GM12891 (cell line): ENCODE results near the gene AHNAK2.

Source experiments
- DNase-seq: peaks from one replicate; pipeline ENCODE4 v3.0.0; 2011; ENCODE audit warnings: low spot score; ENCODE audit not compliant: insufficient read length
- FAIRE-seq: peaks from 2 replicates; lab custom pipeline; 2011; peaks lifted over from hg19 to GRCh38; lab: Jason Lieb, UNC
- PAX5 ChIP-seq: IDR thresholded peaks from 2 replicates; pipeline ENCODE4 v1.6.1; 2011; ENCODE audit warnings: low read length, moderate library complexity, mild to moderate bottlenecking; ENCODE audit not compliant: insufficient read depth, severe bottlenecking
- POLR2A ChIP-seq: IDR thresholded peaks from 2 replicates; pipeline ENCODE4 v1.6.1; 2011; ENCODE audit warnings: low read depth, low read length, control low read depth
- POLR2AphosphoS5 ChIP-seq: IDR thresholded peaks from 2 replicates; pipeline ENCODE4 v1.6.1; 2011; ENCODE audit warnings: low read depth, low read length, control low read depth
- POU2F2 ChIP-seq: IDR thresholded peaks from 2 replicates; pipeline ENCODE4 v1.6.1; 2011; ENCODE audit warnings: low read depth, mild to moderate bottlenecking, control low read depth, low read length, moderate library complexity
- SPI1 ChIP-seq: IDR thresholded peaks from 2 replicates; pipeline ENCODE4 v1.6.1; 2011; ENCODE audit warnings: low read depth, low read length, control low read depth
- TAF1 ChIP-seq: IDR thresholded peaks from 2 replicates; pipeline ENCODE4 v1.6.1; 2011; ENCODE audit warnings: low read depth, low read length, control low read depth

Gene AHNAK2

GRCh38 chr14:104932676-104933631 is 45.2 kb downstream of the AHNAK2 start:
- FAIRE-seq = peak; percentile 81
- peak; percentile 95 for DNase-seq
- TF ChIP-seq SPI1 = 0 out of 2 replicates have a peak, but pooled peaks have one; percentile 18
- no peak for TF ChIP-seq POLR2AphosphoS5

- no peak for TF ChIP-seq SPI1
- no peak for TF ChIP-seq POU2F2
- TF ChIP-seq TAF1 = no peak
- TF ChIP-seq POLR2AphosphoS5 = no peak
- no peak for TF ChIP-seq POLR2A
- no peak for TF ChIP-seq PAX5
- DNase-seq = no peak
- FAIRE-seq = no peak
Observed at GRCh38 chr14:104931771-104932675, 46.2 kb downstream of the AHNAK2 start.

- TF ChIP-seq PAX5 (no peak), POU2F2 (no peak), POLR2AphosphoS5 (no peak), SPI1 (no peak), TAF1 (no peak), POLR2A (no peak)
- DNase-seq (no peak), FAIRE-seq (no peak)
Observed at GRCh38 chr14:104931304-104931770, 46.8 kb downstream of the AHNAK2 start.

- FAIRE-seq = no peak
- TF ChIP-seq POU2F2 (no peak), PAX5 (no peak), POLR2AphosphoS5 (no peak), POLR2A (no peak), SPI1 (no peak), TAF1 (no peak)
Observed at GRCh38 chr14:104930526-104931303, 47.5 kb downstream of the AHNAK2 start.

GRCh38 chr14:104929268-104930230 is 48.6 kb downstream of the AHNAK2 start:
- TF ChIP-seq POLR2AphosphoS5 (no peak), PAX5 (no peak)
- DNase-seq (no peak), FAIRE-seq (no peak)

More at GRCh38 chr14:104930526-104931303, 47.5 kb downstream of the AHNAK2 start:
- DNase-seq = no peak

GRCh38 chr14:104928391-104929133 is 49.6 kb downstream of the AHNAK2 start:
- FAIRE-seq (no peak), DNase-seq (no peak)
- TF ChIP-seq TAF1 (no peak), PAX5 (no peak), SPI1 (no peak), POLR2A (no peak), POU2F2 (no peak), POLR2AphosphoS5 (no peak)

- FAIRE-seq = no peak
- TF ChIP-seq POU2F2 (no peak), SPI1 (no peak), POLR2AphosphoS5 (no peak), POLR2A (no peak), TAF1 (no peak), PAX5 (no peak)
- no peak for DNase-seq
Observed at GRCh38 chr14:104927901-104928300, 50.3 kb downstream of the AHNAK2 start.

GRCh38 chr14:104927432-104927816 is 50.8 kb downstream of the AHNAK2 start:
- no peak for FAIRE-seq
- TF ChIP-seq POLR2A = no peak
- TF ChIP-seq POLR2AphosphoS5 = no peak
- TF ChIP-seq POU2F2 = no peak
- TF ChIP-seq TAF1 = no peak
- TF ChIP-seq PAX5 = no peak
- TF ChIP-seq SPI1 = no peak
- DNase-seq = no peak
